HEK293 (cell line): ENCODE results near the gene MBD5.

Experiments
- CTCF ChIA-PET: fragments of 350-600 bp; formaldehyde crosslinking; extraction: SDS; loops from one replicate; lab custom pipeline; 2021; ENCODE audit warnings: antibody characterized with exemption; lab: Yijun Ruan, JAX
- POLR2A ChIA-PET: fragments of 300-600 bp; formaldehyde crosslinking; extraction: SDS; loops from one replicate; lab custom pipeline; 2020; ENCODE audit warnings: antibody characterized with exemption, inconsistent platforms; lab: Yijun Ruan, JAX
- H3K27ac ChIP-seq: fragments of 200-500 bp; sonication (Bioruptor generic); 2 replicates; pipeline ENCODE4 v1.5.1; 2014; ENCODE audit warnings: low read depth, low read length, control low read depth, inconsistent platforms; ENCODE audit errors: extremely low read depth
- H3K36me3 ChIP-seq, 2 experiments: fragments of 200-500 bp in 1 of 2; sonication (Bioruptor generic) in 1 of 2; 1 replicate in 1 of 2; 2 replicates in 1 of 2; pipeline ENCODE4 v1.5.1; 2014 to 2017; ENCODE audit warnings: inconsistent platforms in 2 of 2, low read length in 2 of 2; ENCODE audit not compliant: control insufficient read depth in 2 of 2, insufficient read depth in 1 of 2
- H3K4me1 ChIP-seq: fragments of 200-500 bp; sonication (Bioruptor generic); 2 replicates; pipeline ENCODE4 v1.5.1; 2014; ENCODE audit warnings: mild to moderate bottlenecking, low read length, inconsistent platforms; ENCODE audit not compliant: control insufficient read depth, insufficient read depth
- H3K4me3 ChIP-seq: 2 replicates; pipeline ENCODE4 v1.5.1; 2011; ENCODE audit warnings: low read depth, mild to moderate bottlenecking, control low read depth, low read length, moderate library complexity
- H3K9me3 ChIP-seq: fragments of 200-500 bp; sonication (Bioruptor generic); 2 replicates; pipeline ENCODE4 v1.5.1; 2014; ENCODE audit warnings: low read depth, low read length, inconsistent platforms; ENCODE audit not compliant: control insufficient read depth, insufficient read depth
- ATF2 ChIP-seq: fragments of 450-650 bp; formaldehyde crosslinking; IDR thresholded peaks from 2 replicates; pipeline ENCODE4 v1.5.1; 2016; ENCODE audit warnings: missing biosample characterization, missing genetic modification characterization, low read depth
- ELK4 ChIP-seq: IDR thresholded peaks from 2 replicates; pipeline ENCODE4 v1.6.1; 2011; ENCODE audit warnings: mild to moderate bottlenecking, low read depth, low read length, borderline replicate concordance
- KLF9 ChIP-seq: fragments of 450-650 bp; formaldehyde crosslinking; IDR thresholded peaks from 2 replicates; pipeline ENCODE4 v1.5.1; 2016; ENCODE audit warnings: missing biosample characterization, missing genetic modification characterization, low read depth
- PRDM4 ChIP-seq: fragments of 450-650 bp; formaldehyde crosslinking; IDR thresholded peaks from 2 replicates; pipeline ENCODE4 v1.5.1; 2017; ENCODE audit warnings: missing biosample characterization, missing genetic modification characterization
- REPIN1 ChIP-seq: fragments of 450-650 bp; formaldehyde crosslinking; IDR thresholded peaks from 2 replicates; pipeline ENCODE4 v1.5.1; 2017; ENCODE audit warnings: missing biosample characterization, missing genetic modification characterization, low read depth
- REST ChIP-seq: fragments of 450-650 bp; formaldehyde crosslinking; IDR thresholded peaks from 2 replicates; pipeline ENCODE4 v1.5.1; 2016; ENCODE audit warnings: missing biosample characterization, missing genetic modification characterization
- TSHZ1 ChIP-seq: fragments of 450-650 bp; formaldehyde crosslinking; IDR thresholded peaks from 2 replicates; pipeline ENCODE4 v1.5.1; 2016; ENCODE audit warnings: missing biosample characterization, missing genetic modification characterization, borderline replicate concordance
- WT1 ChIP-seq: fragments of 450-650 bp; formaldehyde crosslinking; IDR thresholded peaks from 2 replicates; pipeline ENCODE4 v1.5.1; 2016; ENCODE audit warnings: missing biosample characterization, missing genetic modification characterization
- ZBTB8A ChIP-seq: fragments of 450-650 bp; formaldehyde crosslinking; IDR thresholded peaks from 2 replicates; pipeline ENCODE4 v1.5.1; 2016; ENCODE audit warnings: missing biosample characterization, missing genetic modification characterization
- ZNF138 ChIP-seq: fragments of 450-650 bp; formaldehyde crosslinking; IDR thresholded peaks from 2 replicates; pipeline ENCODE4 v1.5.1; 2016; ENCODE audit warnings: missing biosample characterization, missing genetic modification characterization, borderline replicate concordance
- ZNF18 ChIP-seq: fragments of 450-650 bp; formaldehyde crosslinking; IDR thresholded peaks from 2 replicates; pipeline ENCODE4 v1.5.1; 2016; ENCODE audit warnings: missing biosample characterization, missing genetic modification characterization
- ZNF518A ChIP-seq: fragments of 450-650 bp; formaldehyde crosslinking; conservative IDR thresholded peaks from 2 replicates; pipeline ENCODE4 v1.5.1; 2016; ENCODE audit warnings: low read depth, missing biosample characterization, missing genetic modification characterization
- ZNF530 ChIP-seq: fragments of 450-650 bp; formaldehyde crosslinking; IDR thresholded peaks from 2 replicates; pipeline ENCODE4 v1.5.1; 2016; ENCODE audit warnings: low read depth, missing biosample characterization, missing genetic modification characterization
- ZNF645 ChIP-seq: fragments of 450-650 bp; formaldehyde crosslinking; IDR thresholded peaks from 2 replicates; pipeline ENCODE4; 2016; ENCODE audit warnings: missing biosample characterization, missing genetic modification characterization
- ZNF658 ChIP-seq: fragments of 450-650 bp; formaldehyde crosslinking; IDR thresholded peaks from 2 replicates; pipeline ENCODE4; 2016; ENCODE audit warnings: missing biosample characterization, missing genetic modification characterization
- ZNF785 ChIP-seq: fragments of 450-650 bp; formaldehyde crosslinking; IDR thresholded peaks from 2 replicates; pipeline ENCODE4 v1.5.1; 2016; ENCODE audit warnings: missing biosample characterization, missing genetic modification characterization
- ZNF792 ChIP-seq: fragments of 450-650 bp; formaldehyde crosslinking; IDR thresholded peaks from 2 replicates; pipeline ENCODE4 v1.5.1; 2016; ENCODE audit warnings: missing biosample characterization, missing genetic modification characterization

Gene MBD5

GRCh38 chr2:148039783-148040182 is 18.9 kb downstream of the MBD5 start:
- no peaks in the 10 kb centered on the region for H3K4me1 ChIP-seq
- CTCF ChIA-PET = interaction anchor here (0.7 kb wide), 1 partner anchor 116 kb away, joined by 3 read pairs; no protein-coding TSS in a partner anchor
- POLR2A ChIA-PET = no interaction called here
- H3K36me3 ChIP-seq = peaks cover 0 to 5% of the 10 kb centered on the region in 2 experiments; a peak in 2 of 3 replicates
- H3K4me3 ChIP-seq = no peak overlapping the region
- no peaks in the 10 kb centered on the region for H3K9me3 ChIP-seq
- H3K27ac ChIP-seq = no peak overlapping the region
- TF ChIP-seq ZNF792 (no peak), ZBTB8A (tag by site-specific recombination) (no peak), ELK4 (no peak), ATF2 (tag by site-specific recombination) (no peak), WT1 (no peak), ZNF645 (tag by site-specific recombination) (no peak), ZNF18 (tag by site-specific recombination) (no peak), TSHZ1 (tag by site-specific recombination) (no peak), ZNF658 (no peak), ZNF530 (tag by site-specific recombination) (no peak), REST (no peak), REPIN1 (no peak), ZNF138 (tag by site-specific recombination) (no peak), ZNF785 (no peak), PRDM4 (no peak), ZNF518A (tag by site-specific recombination) (no peak), KLF9 (tag by site-specific recombination) (no peak)
